Activated CD4-positive, alpha-beta T cell treated with anti-CD3 and anti-CD28 coated beads, Interleukin-2, Interleukin-6, amounts not matched to agents 100 ng/mL and 50 ng/mL, durations not matched to agents 16 hours and 8 hours (primary cell): Measurements from ENCODE around the gene SBSN.

Experiments
- DNase-seq: peaks from one replicate; pipeline ENCODE4 v3.0.0-alpha.2; 2020

SBSN gene

GRCh38 chr19:35531291-35531690 lies 3.2 kb upstream of the SBSN start:
- DNase-seq = no peak

GRCh38 chr19:35529241-35530218 lies 1.4 kb upstream of the SBSN start:
- no peak for DNase-seq

- no peak for DNase-seq
Observed at GRCh38 chr19:35525873-35526272, 2.2 kb downstream of the SBSN start.

- no peak for DNase-seq
Observed at GRCh38 chr19:35524181-35524837, 3.8 kb downstream of the SBSN start.

- no peak for DNase-seq
Observed at GRCh38 chr19:35522745-35523327, 5.3 kb downstream of the SBSN start.

- no peak for DNase-seq
Observed at GRCh38 chr19:35521124-35521743, 6.9 kb downstream of the SBSN start.

- DNase-seq = no peak
Observed at GRCh38 chr19:35519291-35519690, 8.8 kb downstream of the SBSN start.

- DNase-seq = no peak
Observed at GRCh38 chr19:35518313-35518712, 9.8 kb downstream of the SBSN start.

- no peak for DNase-seq
Observed at GRCh38 chr19:35517342-35517741, 10.8 kb downstream of the SBSN start.

GRCh38 chr19:35516310-35516709 lies 11.8 kb downstream of the SBSN start:
- DNase-seq = no peak

GRCh38 chr19:35514282-35514809 lies 13.8 kb downstream of the SBSN start:
- no peak for DNase-seq

GRCh38 chr19:35513628-35514281 lies 14.4 kb downstream of the SBSN start, which contains the start of gene DMKN:
Gene DMKN (minus strand): TSS chr19:35513649. CDS start chr19:35513475, 174 bp downstream.
- no peak for DNase-seq

- DNase-seq = no peak
Observed at GRCh38 chr19:35512831-35513627, 15.1 kb downstream of the SBSN start.

- DNase-seq = no peak
Observed at GRCh38 chr19:35511337-35511736, 16.8 kb downstream of the SBSN start.

GRCh38 chr19:35510626-35510964 lies 17.5 kb downstream of the SBSN start:
- DNase-seq = no peak

GRCh38 chr19:35509861-35510625 lies 18.1 kb downstream of the SBSN start:
- peak; percentile 75 for DNase-seq

- peak; percentile 8 for DNase-seq
Observed at GRCh38 chr19:35509018-35509652, 19.0 kb downstream of the SBSN start.

GRCh38 chr19:35508129-35508528 lies 20.0 kb downstream of the SBSN start:
- DNase-seq = no peak

GRCh38 chr19:35507561-35507960 lies 20.6 kb downstream of the SBSN start:
- DNase-seq = no peak

- DNase-seq = no peak
Observed at GRCh38 chr19:35506011-35506410, 22.1 kb downstream of the SBSN start.
